HG03575 (cell line): ENCODE data around the gene DDR1.
"Not testable (repeated sequence)": the region's sequence is repeated elsewhere in the genome, so short reads cannot be mapped to it uniquely, and the experiment has no call there.

Experiments used
- ATAC-seq: cut with Tn5 transposase; IDR thresholded peaks from one replicate; pipeline ENCODE4 v1.9.1; 2021; ENCODE audit not compliant: unreplicated experiment, insufficient number of reproducible peaks, low FRiP score; ENCODE audit errors: extremely low read depth

DDR1 gene

GRCh38 chr6:30849903-30850651 is 34.2 kb upstream of the DDR1 start:
- ATAC-seq = no peak

DNA sequence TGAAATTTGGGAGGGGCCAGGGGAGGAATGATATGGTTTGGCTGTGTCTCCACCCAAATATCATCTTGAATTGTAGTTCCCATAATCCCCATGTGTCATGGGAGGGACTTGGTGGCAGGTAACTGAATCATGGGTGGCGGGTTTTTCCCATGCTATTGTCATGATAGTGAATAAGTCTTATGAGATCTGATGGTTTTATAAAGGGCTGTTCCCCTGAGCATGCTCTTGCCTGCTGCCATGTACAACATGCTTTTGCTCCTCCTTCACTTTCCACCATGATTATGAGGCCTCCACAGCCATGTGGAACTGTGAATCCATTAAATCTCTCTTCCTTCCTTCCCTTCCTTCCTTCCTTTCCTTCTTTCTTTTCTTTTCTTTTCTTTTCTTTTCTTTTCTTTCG is 31.9 kb upstream of the DDR1 start:
- not testable (repeated sequence) for ATAC-seq

GRCh38 chr6:30854285-30855040 is 29.9 kb upstream of the DDR1 start:
- no peak for ATAC-seq

DNA sequence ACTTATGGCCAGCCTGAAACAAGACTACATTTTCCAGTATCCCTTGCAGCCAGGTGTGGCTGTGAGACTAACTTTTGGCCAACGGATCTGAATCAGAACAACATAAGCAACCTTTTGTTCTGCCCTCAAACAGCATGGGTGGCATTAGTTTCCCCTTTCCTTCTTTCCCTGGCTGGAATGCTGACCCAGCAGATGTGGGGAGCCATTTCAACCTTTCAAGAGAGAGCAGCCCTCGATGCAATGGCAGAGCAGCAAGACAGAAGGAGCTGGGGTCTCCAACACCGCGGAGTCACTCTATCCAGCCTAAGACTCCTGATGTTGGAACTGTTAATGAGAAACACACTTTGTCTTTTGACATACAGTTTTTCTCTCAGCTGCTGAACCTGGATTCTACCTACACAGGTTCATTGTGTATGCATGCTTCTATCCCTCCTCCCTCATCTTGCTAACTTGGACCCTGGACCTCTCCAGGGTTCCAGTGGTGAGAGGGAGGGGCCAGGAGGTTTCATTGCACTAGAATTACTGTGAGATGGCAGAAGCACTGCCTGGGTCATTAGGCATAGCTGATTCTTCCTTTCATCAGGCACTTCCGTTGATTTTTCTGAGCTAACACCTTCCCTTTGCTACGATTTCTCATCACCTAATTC is 28.8 kb upstream of the DDR1 start:
- ATAC-seq = no peak

DNA sequence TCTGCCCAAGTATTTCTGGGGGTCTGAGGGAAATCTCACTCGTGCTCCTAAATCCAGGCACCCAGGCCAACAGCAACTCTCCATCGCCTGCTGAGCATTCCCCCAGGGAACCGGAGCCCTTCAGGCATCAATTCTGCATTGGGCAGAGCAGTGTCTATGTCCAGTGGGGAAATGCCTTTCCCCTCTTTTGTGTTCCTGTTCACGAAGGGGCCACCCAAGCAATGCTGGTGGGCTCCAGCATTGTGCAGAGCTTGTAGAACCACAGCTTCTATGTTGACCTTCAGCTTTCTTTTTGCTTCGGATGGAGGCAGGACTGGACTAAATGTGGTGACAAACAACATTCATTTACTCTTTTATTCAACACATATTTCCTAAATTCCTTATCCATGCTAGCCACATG is 27.2 kb upstream of the DDR1 start:
- ATAC-seq = no peak

- no peak for ATAC-seq
Measured at GRCh38 chr6:30857549-30857948, 26.8 kb upstream of the DDR1 start.

DNA sequence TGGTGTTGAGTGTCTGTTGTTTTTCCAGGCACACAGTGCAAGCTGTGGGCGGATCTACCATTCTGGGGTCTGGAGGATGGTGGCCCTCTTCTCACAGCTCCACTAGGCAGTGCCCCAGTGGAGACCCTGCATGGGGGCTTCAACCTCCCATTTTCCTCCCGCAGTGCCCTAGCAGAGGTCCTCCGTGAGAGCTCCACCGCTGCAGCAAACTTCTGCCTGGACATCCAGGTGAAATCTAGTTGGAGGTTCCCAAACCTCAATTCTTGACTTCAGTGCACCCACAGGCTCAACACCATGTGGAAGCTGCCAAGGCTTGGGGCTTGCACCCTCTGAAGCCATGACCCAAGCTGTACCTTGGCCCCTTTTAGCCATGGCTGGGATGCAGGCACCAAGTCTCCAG is 24.6 kb upstream of the DDR1 start:
- ATAC-seq = not testable (repeated sequence)

- ATAC-seq = no peak
Measured at GRCh38 chr6:30861257-30862048, 22.9 kb upstream of the DDR1 start.

DNA sequence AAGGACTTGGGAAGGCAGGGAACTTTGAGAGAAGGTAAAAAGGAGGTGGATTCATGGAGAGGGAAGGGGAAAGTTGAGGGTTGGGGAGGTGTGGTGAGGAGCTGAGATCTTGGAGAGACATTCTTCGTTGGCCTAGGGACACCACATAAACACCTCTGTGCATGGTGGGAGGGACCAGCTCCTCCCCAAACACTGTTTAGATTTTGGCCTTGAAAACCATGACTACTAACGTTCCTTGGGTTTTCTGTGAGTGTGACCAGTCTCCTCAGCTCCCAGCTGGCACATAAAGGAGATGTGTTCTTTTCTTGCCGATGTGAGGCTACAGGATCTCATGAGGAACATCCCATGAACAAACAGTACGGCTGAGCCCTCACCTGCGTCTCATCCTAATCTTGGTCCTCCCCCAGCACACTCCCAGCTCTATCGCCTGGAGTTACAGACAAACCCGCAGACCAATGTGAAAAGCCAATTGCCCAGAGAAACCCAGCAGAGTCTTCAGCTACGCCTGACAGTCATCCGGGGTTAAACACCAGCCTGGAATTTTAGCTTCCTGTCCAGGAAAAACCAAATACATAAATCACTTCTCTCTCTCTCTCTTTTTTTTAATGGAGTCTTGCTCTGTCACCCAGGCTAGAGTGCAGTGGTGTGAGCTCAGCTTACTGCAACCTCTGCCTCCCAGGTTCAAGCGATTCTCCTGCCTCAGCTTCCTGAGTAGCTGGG is 22.0 kb upstream of the DDR1 start:
- no peak for ATAC-seq

GRCh38 chr6:30864325-30864724 is 20.0 kb upstream of the DDR1 start:
- no peak for ATAC-seq

- not testable (repeated sequence) for ATAC-seq
Measured at GRCh38 chr6:30869241-30869749, 15.0 kb upstream of the DDR1 start.

DNA sequence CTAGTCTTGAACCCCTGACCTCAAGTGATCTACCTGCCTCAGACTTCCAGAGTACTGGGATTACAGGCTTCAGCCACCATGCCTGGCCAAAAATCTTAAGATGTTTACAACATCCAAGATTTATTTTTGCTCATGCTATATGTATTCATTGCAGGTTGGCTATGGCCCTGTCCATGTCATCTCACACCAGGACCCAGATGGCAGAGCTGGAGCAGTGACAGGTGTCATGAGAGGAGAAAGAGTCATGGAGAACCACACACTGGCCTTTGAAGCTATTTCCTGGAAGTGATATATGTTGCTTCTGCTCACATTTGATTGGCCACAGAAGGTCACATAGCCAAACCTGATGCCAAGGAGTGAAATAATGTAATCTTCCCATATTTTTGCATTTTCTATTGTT is 13.8 kb upstream of the DDR1 start:
- no peak for ATAC-seq

GRCh38 chr6:30871592-30872183 is 12.6 kb upstream of the DDR1 start:
- no peak for ATAC-seq

DNA sequence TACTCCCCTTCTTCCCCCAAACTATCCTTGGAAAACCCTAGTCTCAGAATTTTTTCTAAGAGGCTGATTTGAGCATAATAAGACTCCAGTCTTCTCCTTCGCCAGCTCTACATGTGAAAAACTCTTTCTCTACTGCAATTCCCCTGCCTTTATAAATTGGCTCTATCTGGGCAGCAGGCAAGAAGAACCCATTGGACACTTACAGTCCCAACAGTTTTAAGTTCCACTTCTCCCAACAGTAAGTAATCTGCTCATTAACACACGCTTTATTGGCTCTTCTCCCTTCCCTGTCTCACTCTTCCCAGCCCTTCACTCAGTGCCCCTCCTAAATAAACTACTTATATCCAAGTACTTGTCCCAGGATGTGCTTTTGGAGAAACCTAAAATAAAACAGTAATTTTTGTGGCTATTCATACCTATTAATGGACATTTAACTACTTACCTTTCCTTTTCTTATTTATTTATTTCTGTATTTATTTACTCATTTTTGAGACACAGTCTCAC is 11.1 kb upstream of the DDR1 start:
- no peak for ATAC-seq

GRCh38 chr6:30873795-30874194 is 10.5 kb upstream of the DDR1 start:
- ATAC-seq = not testable (repeated sequence)

DNA sequence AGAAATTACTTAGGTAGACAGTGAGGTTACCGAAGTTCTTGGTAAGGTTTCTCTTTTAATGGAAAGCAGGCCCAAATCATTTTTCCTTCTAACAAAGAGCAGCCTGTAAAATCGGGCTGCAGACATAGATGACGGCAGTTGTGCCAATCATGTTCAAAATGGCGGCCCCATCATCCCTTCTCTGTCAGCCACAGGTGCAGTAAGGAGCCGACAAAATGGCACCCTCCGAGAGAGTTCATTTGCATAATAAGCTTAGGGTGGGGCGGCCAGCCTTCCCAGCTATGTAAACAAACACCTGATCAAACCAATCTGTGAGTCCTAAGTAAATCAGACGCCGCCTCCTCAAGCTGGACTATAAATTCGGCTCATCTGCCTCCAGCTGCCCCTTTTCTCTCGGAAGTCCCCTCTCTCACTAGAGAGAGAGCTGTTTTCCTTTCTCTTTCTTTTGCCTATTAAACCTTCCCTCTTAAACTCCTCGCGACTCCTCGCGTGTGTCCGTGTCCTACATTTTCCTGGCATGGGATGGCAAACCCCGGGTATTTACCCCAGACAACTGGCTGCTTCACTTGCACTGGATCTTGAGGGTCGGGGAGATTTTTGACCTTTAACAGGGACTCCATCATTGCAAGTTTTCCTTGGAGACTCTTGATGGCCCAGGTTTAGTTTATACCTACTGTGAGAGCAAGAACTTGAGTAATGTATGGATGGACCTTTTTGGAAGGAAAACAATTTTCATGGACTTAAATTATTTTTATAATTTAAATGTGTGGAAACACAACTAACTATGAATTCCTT is 8.9 kb upstream of the DDR1 start:
- no peak for ATAC-seq

- ATAC-seq = no peak
Measured at GRCh38 chr6:30876039-30876730, 8.1 kb upstream of the DDR1 start.
